H9 (cell line): ENCODE results near the gene RGS5. TPM values are rescaled to one million over a fixed set of nuclear protein-coding genes. Genes with fewer than 3 reads are reported as not detected.

Experiments used
- DNase-seq: peaks from one replicate; pipeline ENCODE4 v3.0.0-alpha.2; 2017
- H2AFZ ChIP-seq: one replicate; pipeline ENCODE4 v1.6.1; 2013; ENCODE audit warnings: mild to moderate bottlenecking, low read length, control low read depth, moderate library complexity
- H2AK5ac ChIP-seq: 2 replicates; pipeline ENCODE4 v1.6.1; 2013; ENCODE audit warnings: low read length, control low read depth, mixed read lengths; ENCODE audit not compliant: insufficient read length
- H2BK120ac ChIP-seq: one replicate; pipeline ENCODE4 v1.6.1; 2013; ENCODE audit warnings: low read depth, mild to moderate bottlenecking, low read length, control low read depth, inconsistent platforms; ENCODE audit not compliant: poor library complexity, severe bottlenecking
- H2BK12ac ChIP-seq: 2 replicates; pipeline ENCODE4 v1.6.1; 2013; ENCODE audit warnings: low read length, control low read depth, mixed read lengths, low read depth; ENCODE audit not compliant: insufficient read length
- H2BK15ac ChIP-seq: 2 replicates; pipeline ENCODE4 v1.6.1; 2013; ENCODE audit warnings: low read depth, low read length, control low read depth
- H2BK20ac ChIP-seq: one replicate; pipeline ENCODE4 v1.6.1; 2013; ENCODE audit warnings: low read depth, mild to moderate bottlenecking, low read length, control low read depth, inconsistent platforms; ENCODE audit not compliant: poor library complexity, severe bottlenecking
- H2BK5ac ChIP-seq: 2 replicates; pipeline ENCODE4 v1.6.1; 2013; ENCODE audit warnings: low read length, control low read depth, mixed read lengths; ENCODE audit not compliant: insufficient read length
- H3K14ac ChIP-seq: 2 replicates; pipeline ENCODE4 v1.6.1; 2013; ENCODE audit warnings: low read length, control low read depth; ENCODE audit not compliant: insufficient read depth
- H3K18ac ChIP-seq: 2 replicates; pipeline ENCODE4 v1.6.1; 2013; ENCODE audit warnings: low read depth, mild to moderate bottlenecking, mixed read lengths, low read length, control low read depth; ENCODE audit not compliant: insufficient read length
- H3K23ac ChIP-seq: 2 replicates; pipeline ENCODE4 v1.6.1; 2013; ENCODE audit warnings: low read length, control low read depth, mixed read lengths, low read depth; ENCODE audit not compliant: insufficient read length
- H3K23me2 ChIP-seq: 2 replicates; pipeline ENCODE4 v1.6.1; 2013; ENCODE audit warnings: low read depth, mild to moderate bottlenecking, mixed read lengths, low read length, control low read depth; ENCODE audit not compliant: insufficient read length, poor library complexity, severe bottlenecking
- H3K27ac ChIP-seq: 2 replicates; pipeline ENCODE4 v1.5.1; 2013; ENCODE audit warnings: low read length, control low read depth, mixed read lengths, low read depth; ENCODE audit not compliant: insufficient read length
- H3K27me3 ChIP-seq: 2 replicates; pipeline ENCODE4 v1.6.1; 2013; ENCODE audit warnings: low read length, control low read depth, inconsistent platforms; ENCODE audit not compliant: insufficient read depth
- H3K4ac ChIP-seq: 2 replicates; pipeline ENCODE4 v1.6.1; 2013; ENCODE audit warnings: low read depth, mild to moderate bottlenecking, control low read depth, inconsistent platforms, low read length, moderate library complexity
- H3K4me1 ChIP-seq: 2 replicates; pipeline ENCODE4 v1.6.1; 2013; ENCODE audit warnings: low read length, control low read depth, inconsistent platforms; ENCODE audit not compliant: insufficient read depth
- H3K4me2 ChIP-seq: 2 replicates; pipeline ENCODE4 v1.6.1; 2013; ENCODE audit warnings: low read length, control low read depth, mixed read lengths; ENCODE audit not compliant: insufficient read length, insufficient read depth
- H3K56ac ChIP-seq: 2 replicates; pipeline ENCODE4 v1.6.1; 2013; ENCODE audit warnings: low read depth, mild to moderate bottlenecking, mixed read lengths, low read length, control low read depth; ENCODE audit not compliant: insufficient read length
- H3K79me1 ChIP-seq: 2 replicates; pipeline ENCODE4 v1.6.1; 2013; ENCODE audit warnings: low read depth, mild to moderate bottlenecking, moderate library complexity, low read length, control low read depth, inconsistent platforms; ENCODE audit not compliant: insufficient read depth, poor library complexity, severe bottlenecking
- H3K79me2 ChIP-seq: 2 replicates; pipeline ENCODE4 v1.6.1; 2013; ENCODE audit warnings: low read length, control low read depth, inconsistent platforms; ENCODE audit not compliant: insufficient read depth
- H3K9ac ChIP-seq: 2 replicates; pipeline ENCODE4 v1.6.1; 2013; ENCODE audit warnings: low read length, control low read depth, mixed read lengths; ENCODE audit not compliant: insufficient read length; ENCODE audit errors: extremely low read depth
- H3K9me3 ChIP-seq: one replicate; pipeline ENCODE4 v1.6.1; 2013; ENCODE audit warnings: low read depth, low read length, inconsistent platforms; ENCODE audit not compliant: control insufficient read depth
- H3T11ph ChIP-seq: one replicate; pipeline ENCODE4 v1.6.1; 2013; ENCODE audit warnings: mild to moderate bottlenecking, low read length, control low read depth, inconsistent platforms
- H4K20me1 ChIP-seq: one replicate; pipeline ENCODE4 v1.6.1; 2013; ENCODE audit not compliant: control insufficient read depth, insufficient read length, insufficient read depth
- H4K5ac ChIP-seq: 2 replicates; pipeline ENCODE4 v1.6.1; 2013; ENCODE audit warnings: low read depth, mild to moderate bottlenecking, mixed read lengths, low read length, control low read depth; ENCODE audit not compliant: insufficient read length
- H4K8ac ChIP-seq: replicated peaks from 2 replicates; pipeline ENCODE4 v1.6.1; 2013; ENCODE audit warnings: low read length, control low read depth, mixed read lengths, low read depth; ENCODE audit not compliant: insufficient read length
- H4K91ac ChIP-seq: 2 replicates; pipeline ENCODE4 v1.6.1; 2013; ENCODE audit warnings: low read depth, mild to moderate bottlenecking, moderate library complexity, mixed read lengths, low read length, control low read depth; ENCODE audit not compliant: insufficient read length
- H3K27ac Mint-ChIP-seq, 3 experiments: 2 replicates in 2 of 3; 3 replicates in 1 of 3; pipeline ENCODE4 v1.8.0; 2020 to 2021; ENCODE audit warnings: mixed read lengths in 3 of 3, mild to moderate bottlenecking in 1 of 3, moderate library complexity in 1 of 3
- H3K27me3 Mint-ChIP-seq: 2 replicates; pipeline ENCODE4 v1.8.0; 2021; ENCODE audit warnings: low read depth, mild to moderate bottlenecking, moderate library complexity, mixed read lengths
- H3K36me3 Mint-ChIP-seq, 3 experiments: 2 replicates in 2 of 3; 3 replicates in 1 of 3; pipeline ENCODE4 v1.8.0; 2020 to 2021; ENCODE audit warnings: low read depth in 3 of 3, mixed read lengths in 3 of 3; ENCODE audit not compliant: insufficient read depth in 1 of 3
- H3K4me1 Mint-ChIP-seq, 2 experiments: 2 replicates each; pipeline ENCODE4 v1.8.0; 2020; ENCODE audit warnings: mixed read lengths in 2 of 2
- H3K4me3 Mint-ChIP-seq, 2 experiments: 2 replicates in 1 of 2; 3 replicates in 1 of 2; pipeline ENCODE4 v1.8.0; 2020 to 2021; ENCODE audit warnings: mild to moderate bottlenecking in 2 of 2, mixed read lengths in 2 of 2, moderate library complexity in 1 of 2
- H3K9me3 Mint-ChIP-seq, 2 experiments: 2 replicates in 1 of 2; 3 replicates in 1 of 2; pipeline ENCODE4 v1.8.0; 2020; ENCODE audit warnings: mild to moderate bottlenecking in 2 of 2, mixed read lengths in 2 of 2, moderate library complexity in 1 of 2
- WGBS: extraction: QIAGEN DNeasy Blood & Tissue Kit; methylation state at CpG from one replicate; pipeline ENCODE4 v1.1.7; 2013; ENCODE audit warnings: missing lambda C conversion rate, low lambda C conversion rate, mixed read lengths; ENCODE audit not compliant: insufficient read length; ENCODE audit errors: extremely low coverage; 5-methylcytosine and 5-hydroxymethylcytosine counted together
- total RNA-seq: library from RNA; stranded (reverse); gene quantifications from 2 replicates; pipeline ENCODE4 v1.2.1, GENCODE V29; 2021
- TF ChIP-seq, protein P1 (sequence below): fragments of 200-600 bp; sonication (generic); conservative IDR thresholded peaks from 3 replicates; pipeline ENCODE4 v1.8.0; 2021; ENCODE audit warnings: antibody characterized with exemption, mild to moderate bottlenecking

RGS5 gene
- total RNA-seq, 1 experiment from 2014 or later = 30.1 TPM

DNA sequence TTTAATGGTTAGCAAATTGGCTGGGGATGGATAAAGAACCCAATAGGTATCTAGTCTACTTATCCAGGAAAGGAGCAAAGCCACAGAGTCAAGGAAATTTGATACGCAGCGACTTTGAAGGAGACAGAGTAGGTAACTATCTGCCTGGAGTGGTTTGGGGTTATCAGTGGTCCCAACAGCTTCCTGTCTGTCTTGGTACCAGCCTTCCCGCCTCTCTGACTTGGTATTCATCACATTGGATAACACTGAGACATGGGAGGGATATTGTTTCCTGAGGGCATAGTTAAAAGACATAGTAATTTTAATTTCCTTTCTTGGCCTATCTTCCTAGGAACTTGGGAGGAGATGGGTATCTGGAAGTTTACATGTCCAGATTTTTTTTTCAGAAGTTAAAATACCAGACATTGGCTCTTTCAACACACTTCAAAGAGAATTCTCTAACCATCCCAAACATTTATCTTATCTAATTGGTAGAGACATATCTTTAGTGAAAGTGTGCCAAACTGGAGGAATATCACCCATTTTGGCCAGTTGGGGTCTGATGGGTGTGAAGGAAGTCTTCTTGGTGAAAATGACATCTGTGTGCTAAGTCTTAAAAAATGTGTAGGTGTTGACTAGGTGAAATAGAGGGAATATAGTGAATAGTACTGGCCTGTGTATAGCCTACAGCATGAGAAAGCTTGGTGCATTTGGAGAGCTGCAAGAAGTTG is 65.0 kb downstream of the RGS5 start:
- Histone ChIP-seq H3K14ac (no peak overlapping the region), H4K91ac (no peak overlapping the region), H3K56ac (no peak overlapping the region), H4K8ac (no peak overlapping the region), H3K79me1 (no peaks in the 10 kb centered on the region), H4K5ac (no peak overlapping the region), H3K4me1 (no peaks in the 10 kb centered on the region), H2BK120ac (no peak overlapping the region), H2BK15ac (no peak overlapping the region), H3K27ac (no peak overlapping the region), H3K23me2 (no peaks in the 10 kb centered on the region), H2BK12ac (no peak overlapping the region), H3K18ac (no peak overlapping the region), H2BK20ac (no peak overlapping the region), H4K20me1 (no peaks in the 10 kb centered on the region), H2AK5ac (no peak overlapping the region), H3K9me3 (no peaks in the 10 kb centered on the region), H3K23ac (no peak overlapping the region), H2BK5ac (no peak overlapping the region), H3T11ph (no peak overlapping the region), H3K27me3 (no peaks in the 10 kb centered on the region), H3K4ac (no peak overlapping the region), H3K9ac (no peak overlapping the region), H2AFZ (no peak overlapping the region), H3K79me2 (no peaks in the 10 kb centered on the region), H3K4me2 (no peak overlapping the region)
- Mint-ChIP-seq H3K27ac (no peak overlapping the region), H3K4me3 (no peak overlapping the region), H3K36me3 (peaks cover 2 to 3% (median 3%) of the 10 kb centered on the region in 3 experiments; a peak in 3 of 7 replicates), H3K27me3 (no peaks in the 10 kb centered on the region), H3K4me1 (peaks cover 4 to 7% of the 10 kb centered on the region in 2 experiments; a peak in 2 of 4 replicates), H3K9me3 (peaks cover 2 to 3% of the 10 kb centered on the region in 2 experiments; a peak in 2 of 5 replicates)
- no peak for DNase-seq
- WGBS = no CpG with 5 or more reads among the region's 3 CpGs
- TF ChIP-seq, protein P1, sequence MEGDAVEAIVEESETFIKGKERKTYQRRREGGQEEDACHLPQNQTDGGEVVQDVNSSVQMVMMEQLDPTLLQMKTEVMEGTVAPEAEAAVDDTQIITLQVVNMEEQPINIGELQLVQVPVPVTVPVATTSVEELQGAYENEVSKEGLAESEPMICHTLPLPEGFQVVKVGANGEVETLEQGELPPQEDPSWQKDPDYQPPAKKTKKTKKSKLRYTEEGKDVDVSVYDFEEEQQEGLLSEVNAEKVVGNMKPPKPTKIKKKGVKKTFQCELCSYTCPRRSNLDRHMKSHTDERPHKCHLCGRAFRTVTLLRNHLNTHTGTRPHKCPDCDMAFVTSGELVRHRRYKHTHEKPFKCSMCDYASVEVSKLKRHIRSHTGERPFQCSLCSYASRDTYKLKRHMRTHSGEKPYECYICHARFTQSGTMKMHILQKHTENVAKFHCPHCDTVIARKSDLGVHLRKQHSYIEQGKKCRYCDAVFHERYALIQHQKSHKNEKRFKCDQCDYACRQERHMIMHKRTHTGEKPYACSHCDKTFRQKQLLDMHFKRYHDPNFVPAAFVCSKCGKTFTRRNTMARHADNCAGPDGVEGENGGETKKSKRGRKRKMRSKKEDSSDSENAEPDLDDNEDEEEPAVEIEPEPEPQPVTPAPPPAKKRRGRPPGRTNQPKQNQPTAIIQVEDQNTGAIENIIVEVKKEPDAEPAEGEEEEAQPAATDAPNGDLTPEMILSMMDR = no peak
